Stomach (tissue), 9 donors: ENCODE measurements around the gene ZIC1. TPM values are rescaled to one million over a fixed set of nuclear protein-coding genes. Genes with fewer than 3 reads are reported as not detected.

Experiments used
- DNase-seq, 2 donors: peaks; one replicate each; pipeline versions ENCODE4 v3.0.0 to v3.0.0-alpha.2; 2013 to 2019
- H3K27ac ChIP-seq, 5 donors: fragments of 200-600 bp in 4 of 5; sonication (generic) in 4 of 5; one replicate each; pipeline ENCODE4 v1.5.1; 2013 to 2019; ENCODE audit warnings: mild to moderate bottlenecking in 1 of 5, moderate library complexity in 1 of 5
- H3K27me3 ChIP-seq, 3 donors: fragments of 200-600 bp; sonication (generic); one replicate each; pipeline ENCODE4 v1.5.1; 2017 to 2019; ENCODE audit warnings: mixed run types in 1 of 3
- H3K36me3 ChIP-seq, 4 donors: fragments of 200-600 bp; sonication (generic); 1 replicate in 3 of 4; 2 replicates in 1 of 4; pipeline ENCODE4 v1.5.1; 2016 to 2019
- H3K4me1 ChIP-seq, 4 donors: fragments of 200-600 bp; sonication (generic); one replicate each; pipeline ENCODE4 v1.5.1; 2016 to 2019
- H3K4me3 ChIP-seq, 4 donors: fragments of 200-600 bp; sonication (generic) in 3 of 4; one replicate each; pipeline ENCODE4 v1.5.1; 2016 to 2019; ENCODE audit warnings: mild to moderate bottlenecking in 1 of 4
- H3K9me3 ChIP-seq, 4 donors: fragments of 200-600 bp; sonication (generic); one replicate each; pipeline ENCODE4 v1.5.1; 2016 to 2019
- EP300 ChIP-seq: sonication (generic); formaldehyde crosslinking; IDR thresholded peaks from one replicate; pipeline ENCODE4 v1.6.1; 2017; ENCODE audit warnings: antibody characterized with exemption
- POLR2A ChIP-seq, 4 donors: fragments of 450-650 bp; IDR thresholded peaks; one replicate each; pipeline ENCODE4 v1.6.1; 2016; ENCODE audit warnings: antibody characterized with exemption in 4 of 4, control low read depth in 2 of 4, mild to moderate bottlenecking in 1 of 4, moderate library complexity in 1 of 4
- POLR2AphosphoS5 ChIP-seq, 3 donors: sonication (generic); formaldehyde crosslinking; IDR thresholded peaks; one replicate each; pipeline ENCODE4 v1.6.1; 2016; ENCODE audit warnings: antibody characterized with exemption in 3 of 3
- WGBS, 5 donors: extraction: QIAGEN DNeasy Blood & Tissue Kit in 3 of 5; methylation state at CpG; one replicate each; pipeline versions ENCODE4 v1.1.5 to v1.1.7; 2013 to 2018; 5-methylcytosine and 5-hydroxymethylcytosine counted together
- intact Hi-C: fragments of 100-400 bp; cut with DNase I; formaldehyde crosslinking; loops from one replicate; pipeline ENCODE4 v1.15.1; 2023; ENCODE audit warnings: low total_unique reads
- polyA plus RNA-seq, 3 donors: library from polyadenylated mRNA; stranded (reverse); fragments of 200-250 nt; gene quantifications; one replicate each; pipeline ENCODE4 v1.2.3, GENCODE V29; 2013
- total RNA-seq, 5 donors: library from RNA; depleted of rRNA; stranded (reverse); fragments of >200 nt; gene quantifications; one replicate each; pipeline versions ENCODE4 v1.1.0 to v1.2.3, GENCODE V29; 2014 to 2016
- TF ChIP-seq, protein P1 (sequence below), 7 experiments: fragments of 450-650 bp in 4 of 7; fragments of 200-600 bp in 3 of 7; sonication (generic) in 3 of 7; IDR thresholded peaks; one replicate each; pipeline ENCODE4 v1.5.1; 2016 to 2019; ENCODE audit warnings: antibody characterized with exemption in 7 of 7, control low read depth in 2 of 7, mild to moderate bottlenecking in 1 of 7
- donor health status: healthy with polysubstance abuse.
- donor health status: Bipolar disorder and iron deficiency.
- donor health status: healthy.

Gene ZIC1
- total and polyA plus RNA-seq, 8 donors = 0.76 TPM; not detected in 7

GRCh38 chr3:147407114-147407497 is 2.1 kb upstream of the ZIC1 start:
- TF ChIP-seq POLR2A (IDR thresholded peaks at IDR 0.05) = no peak
- TF ChIP-seq, protein P1, sequence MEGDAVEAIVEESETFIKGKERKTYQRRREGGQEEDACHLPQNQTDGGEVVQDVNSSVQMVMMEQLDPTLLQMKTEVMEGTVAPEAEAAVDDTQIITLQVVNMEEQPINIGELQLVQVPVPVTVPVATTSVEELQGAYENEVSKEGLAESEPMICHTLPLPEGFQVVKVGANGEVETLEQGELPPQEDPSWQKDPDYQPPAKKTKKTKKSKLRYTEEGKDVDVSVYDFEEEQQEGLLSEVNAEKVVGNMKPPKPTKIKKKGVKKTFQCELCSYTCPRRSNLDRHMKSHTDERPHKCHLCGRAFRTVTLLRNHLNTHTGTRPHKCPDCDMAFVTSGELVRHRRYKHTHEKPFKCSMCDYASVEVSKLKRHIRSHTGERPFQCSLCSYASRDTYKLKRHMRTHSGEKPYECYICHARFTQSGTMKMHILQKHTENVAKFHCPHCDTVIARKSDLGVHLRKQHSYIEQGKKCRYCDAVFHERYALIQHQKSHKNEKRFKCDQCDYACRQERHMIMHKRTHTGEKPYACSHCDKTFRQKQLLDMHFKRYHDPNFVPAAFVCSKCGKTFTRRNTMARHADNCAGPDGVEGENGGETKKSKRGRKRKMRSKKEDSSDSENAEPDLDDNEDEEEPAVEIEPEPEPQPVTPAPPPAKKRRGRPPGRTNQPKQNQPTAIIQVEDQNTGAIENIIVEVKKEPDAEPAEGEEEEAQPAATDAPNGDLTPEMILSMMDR (IDR thresholded peaks at IDR 0.05) = no peak
- TF ChIP-seq POLR2AphosphoS5 (IDR thresholded peaks at IDR 0.05) = no peak
- TF ChIP-seq EP300 = no peak

DNA sequence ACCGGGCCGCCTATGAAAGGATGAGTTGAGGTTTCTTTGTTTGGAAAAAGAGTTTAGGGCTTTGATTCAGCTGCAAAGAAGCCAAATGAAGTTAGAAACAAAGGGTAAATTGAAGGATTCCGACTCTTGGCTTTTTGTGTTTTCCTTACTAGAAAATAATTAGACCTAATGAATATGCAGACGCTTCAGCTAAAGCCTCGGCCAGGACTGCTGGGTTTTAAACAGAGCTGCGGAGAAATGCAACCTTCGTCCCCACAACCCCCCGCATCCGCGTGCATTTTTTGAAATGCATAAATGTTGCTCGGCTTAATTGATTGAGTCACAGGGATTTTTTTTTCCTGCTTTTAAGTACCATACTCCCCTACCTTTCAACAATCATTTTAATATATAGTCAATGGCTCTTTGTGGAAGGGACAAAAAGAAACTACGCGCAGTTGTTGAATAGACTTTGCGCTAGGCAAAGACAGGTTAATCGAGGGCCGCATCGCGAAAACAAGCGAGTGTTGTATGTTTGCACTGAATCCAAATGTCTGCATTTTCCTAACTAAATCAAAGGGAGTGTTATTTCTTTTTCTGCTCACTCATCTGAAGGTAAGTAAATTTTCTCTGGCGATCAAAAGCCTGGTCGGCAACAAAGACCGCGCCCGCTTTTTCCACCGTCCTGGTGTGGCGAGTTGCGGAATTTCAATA is 1.5 kb upstream of the ZIC1 start:
- no peak overlapping the region for H3K27ac ChIP-seq
- no peak for DNase-seq
- H3K4me3 ChIP-seq = peak overlapping the region in 1 of 4 donors; percentile 9
- intact Hi-C loops = no loop called here
- TF ChIP-seq POLR2AphosphoS5 (IDR thresholded peaks at IDR 0.05) (no peak), POLR2A (IDR thresholded peaks at IDR 0.05) (no peak), EP300 (no peak)
- TF ChIP-seq, protein P1 (IDR thresholded peaks at IDR 0.05) = no peak
- H3K4me1 ChIP-seq = peaks cover 15 to 63% (median 34%) of the 10 kb centered on the region in 4 donors
- H3K36me3 ChIP-seq = no peaks in the 10 kb centered on the region
- H3K9me3 ChIP-seq = peaks cover 4 to 72% (median 27%) of the 10 kb centered on the region in 4 donors
- WGBS, 5 donors = 13 to 19% (median 16%) methylated on average over 27 of the region's 27 CpGs
- peaks cover 71 to 100% (median 89%) of the 10 kb centered on the region in 3 donors for H3K27me3 ChIP-seq

More at GRCh38 chr3:147407114-147407497, 2.1 kb upstream of the ZIC1 start:
- peak overlapping the region in 1 of 4 donors; percentile 9 for H3K4me3 ChIP-seq
- intact Hi-C loops = no loop called here
- no peak for DNase-seq
- H3K27ac ChIP-seq = no peak overlapping the region
- H3K9me3 ChIP-seq = peaks cover 3 to 66% (median 23%) of the 10 kb centered on the region in 4 donors
- no peaks in the 10 kb centered on the region for H3K36me3 ChIP-seq
- H3K27me3 ChIP-seq = peaks cover 66 to 100% (median 84%) of the 10 kb centered on the region in 3 donors
- H3K4me1 ChIP-seq = peaks cover 14 to 57% (median 31%) of the 10 kb centered on the region in 4 donors
- 4 to 10% (median 8%) methylated on average over 16 to 17 of the region's 17 CpGs for WGBS, 5 donors

- H3K27me3 ChIP-seq = peaks cover 78 to 100% (median 97%) of the 10 kb centered on the region in 3 donors
- 11 to 17% (median 17%) methylated on average over 28 of the region's 28 CpGs for WGBS, 5 donors
These were observed 721 bp upstream of the ZIC1 start for GRCh38 chr3:147408188-147409100.

More at GRCh38 chr3:147408188-147409100, 721 bp upstream of the ZIC1 start:
- TF ChIP-seq POLR2AphosphoS5 (IDR thresholded peaks at IDR 0.05) (no peak), POLR2A (IDR thresholded peaks at IDR 0.05) (no peak), EP300 (no peak)
- TF ChIP-seq, protein P1 (IDR thresholded peaks at IDR 0.05) = no peak
- Histone ChIP-seq H3K4me3 (no peak overlapping the region), H3K4me1 (peaks cover 23 to 71% (median 42%) of the 10 kb centered on the region in 4 donors), H3K9me3 (peaks cover 4 to 79% (median 28%) of the 10 kb centered on the region in 4 donors), H3K36me3 (no peaks in the 10 kb centered on the region), H3K27ac (no peak overlapping the region)
- no peak for DNase-seq
- intact Hi-C loops = no loop called here
